DOHH2 (cell line): ENCODE data around the gene PALM.

Source experiments
- H3F3A ChIP-seq: fragments of 200-600 bp; sonication (generic), shearing (Covaris generic); 2 replicates; pipeline ENCODE4 v1.6.0; 2016; ENCODE audit warnings: antibody characterized with exemption, mild to moderate bottlenecking; ENCODE audit not compliant: control insufficient read depth, insufficient read depth
- H3K27ac ChIP-seq: fragments of 200-600 bp; sonication (generic); 2 replicates; pipeline ENCODE4 v1.5.1; 2014; ENCODE audit warnings: low read depth, mild to moderate bottlenecking, low read length, moderate library complexity
- H3K27me3 ChIP-seq: fragments of 200-600 bp; sonication (generic); 2 replicates; pipeline ENCODE4 v1.6.1; 2014; ENCODE audit warnings: mild to moderate bottlenecking, low read length, mixed read lengths; ENCODE audit not compliant: control insufficient read depth
- H3K36me3 ChIP-seq: fragments of 200-600 bp; sonication (generic); 2 replicates; pipeline ENCODE4 v1.6.1; 2014; ENCODE audit warnings: mild to moderate bottlenecking, low read length, moderate library complexity, mixed read lengths; ENCODE audit not compliant: control insufficient read depth
- H3K4me1 ChIP-seq: fragments of 200-600 bp; sonication (generic); 2 replicates; pipeline ENCODE4 v1.6.1; 2014; ENCODE audit warnings: mild to moderate bottlenecking, low read length, mixed read lengths; ENCODE audit not compliant: control insufficient read depth
- H3K4me2 ChIP-seq: fragments of 200-600 bp; sonication (generic); 2 replicates; pipeline ENCODE4 v1.6.0; 2014; ENCODE audit warnings: mild to moderate bottlenecking, low read length, moderate library complexity
- H3K4me3 ChIP-seq: fragments of 200-600 bp; sonication (generic); 2 replicates; pipeline ENCODE4 v1.5.1; 2014; ENCODE audit warnings: mild to moderate bottlenecking, low read length, mixed read lengths
- H3K79me2 ChIP-seq: fragments of 200-600 bp; sonication (generic); 2 replicates; pipeline ENCODE4 v1.6.1; 2014; ENCODE audit warnings: mild to moderate bottlenecking, low read length, mixed read lengths; ENCODE audit not compliant: control insufficient read depth
- H3K9me2 ChIP-seq: fragments of 200-600 bp; sonication (generic); replicated peaks from 2 replicates; pipeline ENCODE4 v1.6.1; 2014; ENCODE audit warnings: mild to moderate bottlenecking, low read length, mixed read lengths; ENCODE audit not compliant: control insufficient read depth
- H3K9me3 ChIP-seq: fragments of 200-600 bp; sonication (generic); 2 replicates; pipeline ENCODE4 v1.6.1; 2014; ENCODE audit warnings: antibody characterized with exemption, low read length, mixed read lengths; ENCODE audit not compliant: control insufficient read depth, insufficient read depth
- H4K20me1 ChIP-seq: fragments of 200-600 bp; sonication (generic); 2 replicates; pipeline ENCODE4 v1.6.0; 2014; ENCODE audit warnings: low read depth, mild to moderate bottlenecking, antibody characterized with exemption, low read length, moderate library complexity; ENCODE audit not compliant: control insufficient read depth, insufficient read depth
- CTCF ChIP-seq: fragments of 200-600 bp; sonication (generic); IDR thresholded peaks from one replicate; pipeline ENCODE4 v1.5.1; 2014; ENCODE audit warnings: antibody characterized with exemption, mild to moderate bottlenecking, low read depth, low read length; ENCODE audit not compliant: poor library complexity, severe bottlenecking
- EZH2phosphoT487 ChIP-seq: fragments of 200-600 bp; sonication (generic); IDR thresholded peaks from 2 replicates; pipeline ENCODE4 v1.6.1; 2017; ENCODE audit warnings: borderline replicate concordance, mild to moderate bottlenecking, antibody characterized with exemption, low read length, moderate library complexity, mixed read lengths

PALM gene

GRCh38 chr19:793806-794205 lies 85.1 kb downstream of the PALM start:
- no peak overlapping the region for H3K27ac ChIP-seq
- no peaks in the 10 kb centered on the region for H3K9me2 ChIP-seq
- H3K27me3 ChIP-seq = no peaks in the 10 kb centered on the region
- no peaks in the 10 kb centered on the region for H3K9me3 ChIP-seq
- H3K4me1 ChIP-seq = peaks cover 8% of the 10 kb centered on the region
- TF ChIP-seq EZH2phosphoT487 (no peak), CTCF (no peak)
- H3F3A ChIP-seq = no peaks in the 10 kb centered on the region
- peaks cover 9% of the 10 kb centered on the region for H3K36me3 ChIP-seq
- no peak overlapping the region for H3K4me3 ChIP-seq
- peaks cover 22% of the 10 kb centered on the region for H3K79me2 ChIP-seq
- no peak overlapping the region for H3K4me2 ChIP-seq
- peaks cover 7% of the 10 kb centered on the region for H4K20me1 ChIP-seq

GRCh38 chr19:795073-795611 lies 86.4 kb downstream of the PALM start:
- Histone ChIP-seq H3K4me1 (peaks cover 20% of the 10 kb centered on the region), H3F3A (no peaks in the 10 kb centered on the region), H3K9me3 (no peaks in the 10 kb centered on the region), H3K27me3 (no peaks in the 10 kb centered on the region), H4K20me1 (peaks cover 21% of the 10 kb centered on the region), H3K9me2 (no peaks in the 10 kb centered on the region), H3K36me3 (peaks cover 22% of the 10 kb centered on the region), H3K4me2 (no peak overlapping the region), H3K79me2 (peaks cover 36% of the 10 kb centered on the region), H3K27ac (no peak overlapping the region), H3K4me3 (no peak overlapping the region)
- TF ChIP-seq CTCF (no peak), EZH2phosphoT487 (no peak)

- TF ChIP-seq CTCF = no peak
- TF ChIP-seq EZH2phosphoT487 = no peak
- no peaks in the 10 kb centered on the region for H3F3A ChIP-seq
- H3K4me2 ChIP-seq = peak overlapping the region; percentile 89
- no peaks in the 10 kb centered on the region for H3K9me2 ChIP-seq
- peaks cover 25% of the 10 kb centered on the region for H3K4me1 ChIP-seq
- peaks cover 28% of the 10 kb centered on the region for H4K20me1 ChIP-seq
- no peak overlapping the region for H3K27ac ChIP-seq
- H3K27me3 ChIP-seq = no peaks in the 10 kb centered on the region
- peaks cover 30% of the 10 kb centered on the region for H3K36me3 ChIP-seq
- peak overlapping the region; percentile 95 for H3K4me3 ChIP-seq
- peaks cover 44% of the 10 kb centered on the region for H3K79me2 ChIP-seq
- no peaks in the 10 kb centered on the region for H3K9me3 ChIP-seq
Measured at GRCh38 chr19:795691-796581, 87.2 kb downstream of the PALM start.
